ENCODE results near the gene SASH1. TPM values are rescaled to one million over a fixed set of nuclear protein-coding genes. Genes with fewer than 3 reads are reported as not detected.

Gene SASH1
- total RNA-seq, 1 donor from 2014 or later = 108 TPM

DNA sequence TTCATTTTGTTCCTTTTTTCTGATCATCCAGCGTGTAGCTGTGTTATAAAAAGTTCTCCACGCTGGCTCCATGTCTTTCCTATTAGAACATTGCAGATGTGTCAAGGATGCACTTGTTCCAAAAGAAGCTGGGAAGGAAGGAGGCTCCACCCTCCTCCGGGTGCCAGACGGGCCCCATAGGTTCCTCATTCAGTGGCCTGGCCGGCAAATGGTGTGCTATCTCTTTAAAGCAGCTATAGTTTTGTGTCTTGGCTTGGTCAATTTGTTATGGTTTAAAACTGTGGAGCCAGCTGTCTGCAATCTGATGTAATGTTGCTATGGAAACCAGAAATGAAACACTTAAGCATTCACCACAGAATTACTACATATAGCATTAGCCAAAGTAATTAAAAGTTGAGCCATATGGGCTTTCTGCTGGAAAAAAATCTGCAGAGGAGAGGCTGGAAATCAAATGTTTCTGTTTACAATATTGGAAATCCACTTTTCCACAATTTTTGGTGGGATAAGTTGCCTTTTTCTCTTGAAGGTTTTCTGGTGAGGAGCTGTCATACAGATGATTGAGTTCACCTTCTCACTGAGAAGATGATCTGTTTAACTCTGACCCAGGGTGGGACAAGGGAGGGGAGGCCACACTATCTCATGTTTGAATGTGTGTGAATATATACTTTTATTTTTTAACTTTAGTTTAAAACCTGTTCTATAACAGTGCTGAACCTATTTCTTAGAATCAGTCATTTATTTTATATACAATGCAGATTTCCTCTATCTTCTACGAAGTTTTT lies 167.4 kb downstream of the SASH1 start:
- Histone ChIP-seq H3K27ac (peak overlapping the region; percentile 82), H3K27me3 (no peaks in the 10 kb centered on the region), H3K9me3 (no peaks in the 10 kb centered on the region), H3K36me3 (no peaks in the 10 kb centered on the region), H3K4me3 (peak overlapping the region; percentile 48), H3K4me1 (peaks cover 13% of the 10 kb centered on the region)
- peak; percentile 85 for ATAC-seq
- no peak for TF ChIP-seq CTCF (IDR thresholded peaks at IDR 0.05)
- no peak for DNase-seq
- intact Hi-C loops (cut with DNase I) = no loop called here

- H3K36me3 ChIP-seq = peaks cover 12% of the 10 kb centered on the region
- TF ChIP-seq CTCF (IDR thresholded peaks at IDR 0.05) = no peak
- intact Hi-C loops (cut with DNase I) = no loop called here
- peak overlapping the region; percentile 73 for H3K27ac ChIP-seq
- no peaks in the 10 kb centered on the region for H3K27me3 ChIP-seq
- H3K9me3 ChIP-seq = no peaks in the 10 kb centered on the region
- ATAC-seq = peak; percentile 59
- H3K4me3 ChIP-seq = peak overlapping the region; percentile 6
- peaks cover 20% of the 10 kb centered on the region for H3K4me1 ChIP-seq
- DNase-seq = no peak
Measured at GRCh38 chr6:148513145-148514071, 170.8 kb downstream of the SASH1 start.

DNA sequence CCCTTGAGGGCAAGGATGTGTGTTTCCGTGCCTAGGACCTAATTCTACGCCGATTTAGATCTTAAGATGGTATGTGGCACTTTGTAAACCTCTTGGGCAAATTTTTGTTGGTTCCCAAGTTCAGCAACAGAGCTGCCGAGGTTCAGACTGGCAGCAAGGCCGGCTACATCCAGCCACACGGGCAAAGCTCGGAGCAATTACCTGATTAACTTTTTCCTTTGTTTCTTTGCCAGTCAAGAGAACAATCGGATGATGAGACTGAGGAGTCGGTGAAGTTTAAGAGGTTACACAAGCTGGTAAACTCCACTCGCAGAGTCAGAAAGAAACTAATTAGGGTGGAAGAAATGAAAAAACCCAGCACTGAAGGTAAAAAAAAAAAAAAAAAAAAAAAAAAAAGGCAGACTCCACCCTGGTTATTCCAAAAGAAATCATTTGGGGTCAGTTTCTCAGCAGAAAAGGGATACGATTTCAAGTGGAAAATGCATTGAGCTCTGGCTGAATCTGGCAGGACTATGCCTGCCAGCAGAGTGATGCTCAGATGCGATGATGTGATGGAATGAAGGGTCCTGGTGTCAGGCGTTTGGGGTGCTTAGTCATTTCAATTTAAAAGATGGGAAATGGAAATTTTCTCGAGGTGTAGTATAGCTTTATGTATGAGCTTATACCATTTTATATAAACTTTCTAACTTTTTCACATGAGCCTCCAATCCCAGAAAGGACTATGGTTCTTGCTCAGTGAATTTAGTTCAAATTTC lies 171.6 kb downstream of the SASH1 start:
- no peaks in the 10 kb centered on the region for H3K9me3 ChIP-seq
- DNase-seq (no peak), ATAC-seq (no peak)
- H3K4me3 ChIP-seq = no peak overlapping the region
- no peaks in the 10 kb centered on the region for H3K27me3 ChIP-seq
- peaks cover 15% of the 10 kb centered on the region for H3K36me3 ChIP-seq
- TF ChIP-seq CTCF (IDR thresholded peaks at IDR 0.05) = no peak
- peak overlapping the region; percentile 73 for H3K27ac ChIP-seq
- intact Hi-C loops (cut with DNase I) = no loop called here
- peaks cover 20% of the 10 kb centered on the region for H3K4me1 ChIP-seq

GRCh38 chr6:148516217-148516616 lies 173.6 kb downstream of the SASH1 start:
- no peaks in the 10 kb centered on the region for H3K27me3 ChIP-seq
- peaks cover 11% of the 10 kb centered on the region for H3K4me1 ChIP-seq
- TF ChIP-seq CTCF (IDR thresholded peaks at IDR 0.05) = no peak
- intact Hi-C loops (cut with DNase I) = no loop called here
- ATAC-seq (no peak), DNase-seq (no peak)
- peak overlapping the region; percentile 28 for H3K27ac ChIP-seq
- H3K9me3 ChIP-seq = no peaks in the 10 kb centered on the region
- peaks cover 32% of the 10 kb centered on the region for H3K36me3 ChIP-seq
- H3K4me3 ChIP-seq = no peak overlapping the region

- peaks cover 11% of the 10 kb centered on the region for H3K4me1 ChIP-seq
- no peak for TF ChIP-seq CTCF (IDR thresholded peaks at IDR 0.05)
- H3K36me3 ChIP-seq = peaks cover 32% of the 10 kb centered on the region
- no peaks in the 10 kb centered on the region for H3K27me3 ChIP-seq
- peak overlapping the region; percentile 28 for H3K27ac ChIP-seq
- H3K9me3 ChIP-seq = no peaks in the 10 kb centered on the region
- ATAC-seq = no peak
- intact Hi-C loops (cut with DNase I) = no loop called here
- no peak overlapping the region for H3K4me3 ChIP-seq
- no peak for DNase-seq
Measured at GRCh38 chr6:148516617-148517016, 174.0 kb downstream of the SASH1 start.

Data from upper lobe of right lung (tissue), 1 donor.